SK-MEL-5 (cell line): ENCODE measurements around the gene CEACAM6. TPM values are rescaled to one million over a fixed set of nuclear protein-coding genes. Genes with fewer than 3 reads are reported as not detected.
"Not testable (repeated sequence)": the region's sequence is repeated elsewhere in the genome, so short reads cannot be mapped to it uniquely, and the experiment has no call there.

Experiments used
- DNase-seq: peaks from one replicate; pipeline ENCODE4 v3.0.0-alpha.2; 2016; ENCODE audit warnings: low read depth, low spot score
- in situ Hi-C: cut with HindIII; loops from 2 replicates; pipeline ENCODE4 v1.10.0; 2016; ENCODE audit warnings: low sequenced_read_pairs, high pct_unique_total_duplicates, low pct_unique_long_range_greater_than_20kb
- total RNA-seq: library from RNA; depleted of rRNA; stranded (reverse); fragments of >200 nt; shearing (Covaris generic); gene quantifications from 2 replicates; pipeline ENCODE4 v1.2.3, GENCODE V29; 2014

Gene CEACAM6
- total RNA-seq, 1 experiment from 2014 or later, result not detected

DNA sequence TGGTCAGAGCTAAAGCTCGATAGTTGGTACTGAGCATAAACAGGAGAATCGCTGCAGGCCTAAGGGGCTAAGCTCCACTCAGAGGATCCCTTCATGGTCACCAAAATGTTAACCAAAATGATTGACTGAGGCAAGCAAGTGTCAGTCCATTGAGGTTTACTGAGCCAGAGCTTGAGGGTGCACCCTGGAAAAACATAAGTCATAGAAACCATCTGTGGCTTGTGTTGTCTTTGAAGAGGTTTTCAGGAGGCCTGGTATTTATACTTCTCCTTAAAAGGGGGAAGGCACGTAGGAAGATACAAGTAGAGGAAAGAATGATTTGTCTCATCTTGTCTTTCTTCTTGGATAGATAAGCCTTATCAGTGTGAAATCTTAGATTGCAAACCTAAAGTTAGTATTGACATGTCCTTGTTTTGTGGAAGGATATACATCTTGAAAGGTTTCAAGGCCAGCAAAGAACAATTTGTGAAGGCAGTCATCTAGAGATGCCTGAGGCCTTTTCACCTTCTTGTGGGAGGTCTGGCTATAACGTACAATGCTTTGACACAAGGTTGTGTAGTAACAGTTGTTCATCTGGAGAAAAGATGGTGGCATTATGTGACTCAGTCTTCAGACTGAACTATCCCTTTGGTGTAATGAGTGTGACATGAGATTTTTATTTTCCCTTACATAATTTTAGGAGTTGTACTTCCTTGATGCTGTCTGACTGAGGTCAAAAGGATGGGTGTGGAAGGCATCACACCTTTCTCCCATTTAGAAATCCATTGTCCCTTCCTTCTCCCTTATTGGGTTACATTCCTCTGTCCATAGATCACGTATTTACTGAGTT is 14.7 kb upstream of the CEACAM6 start:
- in situ Hi-C loops, result no loop called here
- no peak for DNase-seq

DNA sequence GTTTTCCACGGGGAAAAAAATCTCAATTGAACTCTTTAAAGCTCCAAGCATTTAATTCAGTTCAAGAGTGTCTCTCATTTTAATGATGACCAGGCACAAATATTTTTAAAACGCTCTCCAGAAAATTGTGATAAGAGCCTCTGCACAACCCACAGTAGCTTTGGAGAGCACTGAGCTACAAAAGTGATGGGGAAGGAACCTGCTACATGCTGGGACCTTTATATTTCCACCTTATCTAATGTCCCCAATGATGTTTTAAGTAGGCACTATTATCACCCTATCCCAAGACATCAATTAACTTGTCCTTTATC is 14.1 kb upstream of the CEACAM6 start:
- in situ Hi-C loops, result no loop called here
- no peak for DNase-seq

DNA sequence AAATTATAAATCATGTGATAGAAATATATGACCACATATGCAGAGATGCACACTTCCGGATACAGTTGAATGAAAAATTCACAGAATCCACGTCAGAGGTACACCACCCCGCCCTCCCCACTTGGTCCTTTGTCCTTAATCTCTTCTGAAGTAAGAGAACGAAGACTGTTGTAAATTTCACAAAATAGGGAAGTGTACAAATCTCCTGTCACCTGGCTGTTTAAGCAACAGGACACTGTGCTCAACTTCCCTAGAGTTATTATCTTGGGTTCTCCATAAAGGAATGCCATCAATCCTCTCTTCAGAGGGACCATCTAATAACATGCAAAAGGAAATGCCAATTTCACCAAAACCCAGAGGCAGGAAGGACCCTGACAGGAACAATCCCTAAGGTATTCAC is 10.5 kb upstream of the CEACAM6 start:
- no peak for DNase-seq
- in situ Hi-C loops, result no loop called here

DNA sequence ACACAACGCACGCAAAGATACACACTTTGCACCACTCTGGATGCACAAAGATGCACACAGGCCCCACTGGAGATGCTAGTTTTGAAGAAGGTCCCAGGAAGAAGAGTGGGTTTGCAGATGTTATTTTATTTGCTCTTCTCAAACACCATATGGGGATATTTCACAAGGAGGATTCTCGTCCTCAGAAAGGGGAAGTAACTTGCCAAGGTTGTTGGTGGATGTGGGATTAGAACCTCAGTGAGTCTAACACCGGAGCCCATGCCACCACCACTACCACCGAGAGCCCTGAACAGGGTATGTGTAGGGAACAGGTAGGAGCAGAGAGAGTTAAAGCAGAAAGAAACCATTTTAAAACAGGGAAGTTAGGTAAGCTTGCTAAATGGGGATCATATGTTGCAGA is 9.6 kb upstream of the CEACAM6 start:
- in situ Hi-C loops, result no loop called here
- DNase-seq, result no peak

DNA sequence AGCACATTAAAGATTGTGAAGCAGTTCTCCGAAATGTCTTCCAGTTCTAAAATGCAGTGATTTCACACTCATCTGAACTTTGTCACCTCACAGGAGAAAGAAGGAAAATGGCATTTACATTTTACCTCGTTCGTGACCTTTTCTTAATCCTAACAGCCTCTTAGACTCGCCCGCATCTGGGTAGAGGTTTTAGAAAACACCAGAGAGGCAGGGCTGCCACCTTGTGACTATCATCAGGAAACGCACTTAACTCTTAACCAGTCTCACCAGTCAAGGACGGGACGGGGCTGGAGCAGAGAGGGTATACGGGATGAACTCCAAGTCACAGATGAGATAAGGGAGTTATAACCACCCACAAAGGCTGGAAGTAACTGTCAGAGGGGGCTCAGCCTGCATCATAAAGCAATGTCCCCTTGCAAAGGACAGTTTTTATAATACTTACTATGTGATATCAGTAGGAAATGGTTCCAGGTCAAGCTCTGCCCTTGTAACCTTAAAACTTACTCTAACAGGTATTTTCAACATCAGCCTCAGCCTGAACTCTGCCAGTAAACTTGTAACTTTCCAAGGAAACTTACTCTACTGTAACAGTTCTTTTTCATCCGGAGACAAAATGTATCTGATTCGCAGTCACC is 8.6 kb upstream of the CEACAM6 start:
- in situ Hi-C loops, result no loop called here
- peak; percentile 72 for DNase-seq

DNA sequence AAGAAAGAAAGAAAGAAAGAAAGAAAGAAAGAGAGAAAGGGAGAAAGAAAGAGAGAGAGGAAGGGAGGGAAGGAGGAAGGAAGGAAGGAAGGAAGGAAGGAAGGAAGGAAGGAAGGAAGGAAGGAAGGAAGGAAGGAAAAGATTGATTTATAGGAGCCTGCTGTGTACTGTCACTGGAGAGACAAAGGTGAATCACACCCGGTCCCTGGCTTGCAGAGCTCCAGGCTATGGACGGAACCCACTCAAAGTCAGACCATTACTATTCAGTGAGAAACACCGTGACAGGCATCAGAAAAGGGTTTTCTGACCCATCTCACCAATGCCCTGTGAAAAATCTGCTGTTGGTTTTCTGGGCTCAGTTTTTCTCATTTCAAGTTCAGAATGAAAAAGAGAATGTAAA is 7.3 kb upstream of the CEACAM6 start:
- DNase-seq, result no peak
- in situ Hi-C loops, result no loop called here

DNA sequence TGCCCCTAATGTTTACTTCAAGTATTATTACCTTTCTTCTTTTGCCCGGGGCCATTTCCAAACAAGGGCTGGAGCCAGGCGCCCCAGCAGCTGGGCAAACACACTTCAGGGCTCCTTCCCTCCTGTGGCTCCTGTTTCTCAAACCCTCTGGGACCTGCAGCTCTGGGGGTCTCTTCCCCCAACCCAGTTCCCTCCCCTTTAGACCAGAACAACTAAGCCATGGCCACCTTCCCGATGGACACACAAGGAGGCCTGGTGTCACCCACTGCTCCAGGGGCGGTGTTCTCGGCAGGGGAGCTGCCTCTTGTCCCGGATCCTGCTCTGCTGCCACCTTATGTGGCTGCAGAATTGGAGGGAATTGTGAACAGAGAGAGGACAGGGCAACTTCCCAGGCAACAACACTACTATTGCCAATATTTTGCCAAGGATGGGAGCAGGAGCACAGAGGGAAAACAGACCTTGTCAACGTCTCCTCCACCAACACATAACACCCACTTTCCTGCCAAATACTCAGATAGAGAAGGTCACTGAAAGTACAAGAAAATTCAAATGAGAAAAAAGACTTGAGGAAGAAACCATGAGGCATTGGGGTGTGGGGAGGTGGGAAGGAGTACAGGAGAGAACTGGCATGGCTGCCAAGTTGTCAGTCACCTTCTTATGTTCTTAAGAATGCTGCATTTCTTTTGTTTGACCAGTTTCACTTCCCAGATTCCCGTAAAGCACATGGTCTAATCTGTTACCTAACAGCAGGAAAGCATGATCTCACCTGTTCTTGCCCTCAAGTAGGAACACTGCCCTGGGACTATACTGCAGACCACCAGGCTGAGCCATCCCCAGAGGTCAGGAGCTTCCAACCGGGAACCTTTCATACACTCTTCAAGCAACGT is 4.8 kb upstream of the CEACAM6 start:
- in situ Hi-C loops, DNase-seq: not testable (repeated sequence)

DNA sequence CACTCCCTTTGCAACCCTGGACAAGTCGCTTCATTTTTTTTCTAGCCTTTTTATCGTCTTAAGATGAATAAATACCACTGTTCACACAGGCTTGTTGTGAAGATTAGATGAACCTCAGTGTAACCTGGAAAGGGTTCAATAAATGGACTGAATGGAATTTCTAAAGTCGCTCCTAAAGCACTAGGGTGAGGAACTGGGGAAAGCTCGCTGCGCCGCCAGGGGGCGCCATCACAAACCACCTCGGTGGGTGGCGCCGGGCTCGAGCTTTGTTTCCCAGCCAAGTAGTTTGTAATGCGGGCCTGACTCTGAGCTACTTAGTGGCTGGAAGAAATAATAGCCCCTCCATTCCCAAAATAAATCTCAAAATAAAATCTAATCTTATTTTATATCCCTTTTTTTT is 2.2 kb upstream of the CEACAM6 start:
- in situ Hi-C loops, result no loop called here

DNA sequence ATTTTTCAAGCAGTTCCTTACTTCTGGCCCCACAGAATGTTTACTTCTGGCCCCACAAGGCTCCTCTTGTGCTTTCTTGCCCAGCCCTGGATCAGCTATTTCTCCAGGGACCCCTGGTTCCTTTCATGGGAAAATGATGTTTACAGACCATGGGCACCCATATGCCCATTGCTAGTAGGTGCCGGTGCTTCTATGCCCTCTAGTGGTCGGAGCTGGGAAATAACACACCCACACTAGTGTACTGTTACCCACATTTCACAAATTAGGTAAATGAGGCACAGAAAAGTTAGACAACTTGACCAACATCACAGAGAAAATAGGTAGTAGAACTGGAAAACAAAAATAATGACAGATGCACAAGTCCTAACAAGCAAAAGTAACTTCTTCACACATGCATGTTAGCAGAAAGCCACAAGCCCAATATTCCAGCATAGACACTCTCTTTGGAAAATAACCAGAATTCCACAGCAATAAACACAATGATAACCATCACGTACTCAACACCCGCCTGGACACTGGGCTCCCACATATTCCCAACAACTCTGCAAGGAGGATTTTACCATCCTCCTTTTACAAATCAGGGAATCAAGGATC is 1.3 kb upstream of the CEACAM6 start:
- peak; percentile 72 for DNase-seq
- in situ Hi-C loops, result no loop called here

More for the DNA sequence above, 2.2 kb upstream of the CEACAM6 start:
- peak; percentile 69 for DNase-seq

DNA sequence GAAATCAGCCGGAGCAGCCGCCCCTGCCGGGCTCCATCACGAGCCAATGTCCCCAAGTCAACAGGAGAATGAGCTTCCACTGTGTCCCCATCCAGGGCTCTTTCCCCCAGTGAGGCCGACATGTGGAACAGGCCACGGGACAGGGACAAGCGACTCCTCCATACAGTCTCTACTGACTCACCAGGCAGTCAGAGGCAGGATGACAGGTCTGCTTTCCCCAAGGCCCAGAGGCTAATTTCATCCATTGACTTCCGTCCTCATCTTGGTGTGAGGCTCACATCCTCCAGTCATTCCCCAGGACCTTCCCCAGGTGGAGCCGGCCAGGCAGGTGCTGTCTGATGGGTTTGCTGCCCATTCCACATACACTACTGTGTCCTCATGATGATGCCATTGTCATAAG is 3.5 kb downstream of the CEACAM6 start:
- in situ Hi-C loops, result no loop called here
- no peak for DNase-seq

DNA sequence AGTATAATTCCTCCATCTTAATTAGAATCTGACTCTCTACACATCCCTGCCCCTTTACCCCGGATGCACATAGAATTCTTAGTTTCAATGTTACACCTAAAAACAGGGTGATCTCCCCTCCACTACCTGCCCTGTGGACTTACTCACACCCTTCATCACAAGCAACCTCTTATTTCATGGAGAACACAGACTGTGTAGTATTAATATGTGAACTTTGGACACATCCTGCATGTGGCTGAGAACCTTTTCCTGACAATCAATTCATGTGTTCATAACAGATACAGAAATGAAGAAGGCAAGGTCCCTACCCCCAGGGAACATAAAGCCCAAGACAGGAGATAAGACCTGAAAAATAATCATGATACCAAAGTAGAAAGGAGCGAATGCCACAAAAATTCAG is 11.8 kb downstream of the CEACAM6 start:
- in situ Hi-C loops, result no loop called here
- DNase-seq, result no peak

DNA sequence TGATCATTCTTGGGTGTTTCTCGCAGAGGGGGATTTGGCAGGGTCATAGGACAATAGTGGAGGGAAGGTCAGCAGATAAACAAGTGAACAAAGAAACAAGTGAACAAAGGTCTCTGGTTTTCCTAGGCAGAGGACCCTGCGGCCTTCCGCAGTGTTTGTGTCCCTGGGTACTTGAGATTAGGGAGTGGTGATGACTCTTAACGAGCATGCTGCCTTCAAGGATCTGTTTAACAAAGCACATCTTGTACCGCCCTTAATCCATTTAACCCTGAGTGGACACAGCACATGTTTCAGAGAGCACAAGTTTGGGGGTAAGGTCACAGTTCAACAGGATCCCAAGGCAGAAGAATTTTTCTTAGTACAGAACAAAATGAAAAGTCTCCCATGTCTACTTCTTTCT is 12.8 kb downstream of the CEACAM6 start:
- in situ Hi-C loops, result not testable (repeated sequence)

DNA sequence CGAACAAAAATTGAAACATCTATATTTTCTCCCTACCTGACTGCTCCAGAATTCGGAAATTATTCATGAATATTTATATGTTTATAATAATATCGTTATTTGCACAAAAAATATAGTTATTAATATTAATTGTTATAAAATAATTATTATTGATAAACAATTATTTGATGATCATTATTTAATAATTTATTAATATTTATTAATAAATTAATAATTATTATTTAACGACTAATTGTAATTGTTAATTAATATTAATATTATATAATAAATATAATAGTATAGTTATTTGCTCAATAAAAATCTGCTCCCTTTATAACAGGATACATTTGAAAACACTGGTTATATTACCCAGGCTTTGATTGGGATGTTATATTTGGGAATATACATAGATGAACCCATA is 14.3 kb downstream of the CEACAM6 start:
- in situ Hi-C loops, result no loop called here
- DNase-seq, result no peak

More for the DNA sequence above, 12.8 kb downstream of the CEACAM6 start:
- DNase-seq, result not testable (repeated sequence)

DNA sequence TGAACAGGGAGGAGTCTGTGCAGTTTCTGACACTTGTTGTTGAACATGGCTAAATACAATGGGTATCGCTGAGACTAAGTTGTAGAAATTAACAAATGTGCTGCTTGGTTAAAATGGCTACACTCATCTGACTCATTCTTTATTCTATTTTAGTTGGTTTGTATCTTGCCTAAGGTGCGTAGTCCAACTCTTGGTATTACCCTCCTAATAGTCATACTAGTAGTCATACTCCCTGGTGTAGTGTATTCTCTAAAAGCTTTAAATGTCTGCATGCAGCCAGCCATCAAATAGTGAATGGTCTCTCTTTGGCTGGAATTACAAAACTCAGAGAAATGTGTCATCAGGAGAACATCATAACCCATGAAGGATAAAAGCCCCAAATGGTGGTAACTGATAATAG is 16.1 kb downstream of the CEACAM6 start:
- DNase-seq, result no peak
- in situ Hi-C loops, result no loop called here

DNA sequence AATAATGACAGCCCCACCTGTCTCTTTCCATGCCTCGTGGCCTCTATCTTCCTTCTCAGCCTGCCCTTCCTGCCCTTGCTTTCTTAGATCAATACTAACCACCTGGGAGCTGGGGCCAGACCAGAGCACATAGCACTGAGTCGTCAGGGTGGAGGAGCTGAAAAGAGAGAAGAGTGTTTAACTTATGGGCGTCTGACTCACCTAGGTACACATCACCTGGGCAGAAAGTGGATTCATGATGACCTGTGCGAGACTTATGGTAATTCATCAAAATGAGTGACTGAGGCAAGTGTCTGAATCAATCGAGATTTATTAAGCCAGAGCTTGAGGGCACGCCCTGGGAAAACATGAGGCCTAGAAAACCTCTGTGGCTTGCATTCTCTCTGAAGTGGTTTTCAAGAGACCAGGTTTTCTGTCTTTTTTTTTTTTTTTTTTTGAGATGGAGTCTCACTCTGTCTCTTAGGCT is 19.2 kb downstream of the CEACAM6 start:
- in situ Hi-C loops, result no loop called here
- DNase-seq, result no peak

DNA sequence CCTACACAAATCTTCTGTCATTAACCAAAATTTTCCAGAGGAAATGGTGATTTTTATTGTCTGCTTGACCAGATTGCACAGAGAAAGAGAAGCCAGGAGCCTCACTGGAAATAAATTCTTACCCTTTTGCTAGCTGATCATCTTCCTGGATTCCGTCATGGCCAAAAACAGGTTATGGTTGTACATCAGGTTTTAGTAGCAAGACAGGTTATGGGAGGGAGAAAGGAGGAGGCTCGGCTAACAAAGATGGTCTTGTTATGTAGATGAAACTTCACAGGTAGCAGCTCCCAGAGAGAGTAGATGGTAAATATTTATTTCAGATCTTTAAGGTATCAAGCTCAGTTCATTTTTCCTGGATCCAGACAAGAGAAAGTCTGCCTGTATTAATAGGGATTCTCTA is 21.4 kb downstream of the CEACAM6 start:
- in situ Hi-C loops, result no loop called here
- no peak for DNase-seq

DNA sequence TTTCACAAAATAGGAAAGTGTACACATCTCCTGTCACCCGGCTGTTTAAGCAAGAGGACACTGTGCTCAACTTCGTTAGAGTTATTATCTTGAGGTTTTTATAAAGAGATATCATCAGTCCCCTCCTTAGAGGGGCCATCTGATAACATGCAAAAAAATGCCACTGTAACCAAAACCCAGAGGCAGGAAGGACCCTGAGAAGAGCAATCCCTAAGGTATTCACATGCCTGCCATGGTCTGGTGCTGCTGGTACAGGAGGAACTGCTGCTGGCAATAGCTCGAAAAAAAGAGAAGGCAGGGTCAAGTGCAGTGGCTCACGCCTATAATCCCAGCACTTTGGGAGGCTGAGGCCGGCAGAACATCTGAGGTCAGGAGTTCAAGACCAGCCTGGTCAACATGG is 28.3 kb downstream of the CEACAM6 start:
- in situ Hi-C loops, result no loop called here
- no peak for DNase-seq

DNA sequence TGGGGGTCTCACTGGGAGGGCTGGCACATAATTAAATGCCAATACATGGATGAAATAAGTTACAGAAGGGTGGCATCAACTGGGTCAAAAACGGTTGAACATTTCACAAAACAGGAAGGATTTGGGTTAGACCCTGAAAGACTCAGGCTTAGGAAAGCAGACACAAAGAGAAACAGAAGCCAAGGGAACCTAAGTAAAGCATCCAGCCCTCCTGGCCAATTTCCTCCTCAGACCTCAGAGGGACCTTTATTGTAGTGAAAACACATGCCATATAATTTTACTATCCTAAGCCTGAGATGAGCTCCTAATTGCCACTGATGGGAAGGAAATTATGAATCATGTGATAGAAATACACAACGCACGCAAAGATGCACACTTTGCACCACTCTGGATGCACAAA is 29.0 kb downstream of the CEACAM6 start:
- no peak for DNase-seq
- in situ Hi-C loops, result no loop called here
